GM21717 (cell line): Measurements from ENCODE around the gene UPK1B.
"Not testable (repeated sequence)": the region's sequence is repeated elsewhere in the genome, so short reads cannot be mapped to it uniquely, and the experiment has no call there.

Experiments used
- ATAC-seq: cut with Tn5 transposase; IDR thresholded peaks from one replicate; pipeline ENCODE4 v1.9.1; 2021; ENCODE audit warnings: mild to moderate bottlenecking, moderate library complexity; ENCODE audit not compliant: unreplicated experiment

The UPK1B gene

DNA sequence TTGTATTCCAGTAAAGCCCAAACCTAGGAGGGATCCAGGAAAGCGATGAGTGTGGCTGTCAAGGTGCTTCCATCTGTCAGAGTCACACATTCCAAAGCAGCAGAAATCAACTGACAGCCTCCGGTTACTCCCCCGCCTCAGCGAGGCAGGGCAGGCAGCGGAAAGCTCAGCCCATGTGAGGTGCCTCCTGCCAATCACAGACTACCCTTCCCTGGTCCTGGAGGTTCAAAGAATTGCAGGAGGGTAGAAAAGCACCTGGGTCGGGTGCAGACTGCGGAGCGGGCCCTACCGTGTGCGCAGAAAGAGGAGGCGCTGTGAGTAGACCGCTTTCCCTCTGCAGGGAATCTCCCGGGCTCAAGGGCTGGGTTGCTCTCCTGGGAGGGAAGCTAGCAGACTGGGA, at the start of gene UPK1B:
Gene UPK1B, plus strand, starts transcription at position 274 of the 400 bp plus-strand sequence. CDS start 13,144 bp downstream, outside the sequence.
- no peak for ATAC-seq

DNA sequence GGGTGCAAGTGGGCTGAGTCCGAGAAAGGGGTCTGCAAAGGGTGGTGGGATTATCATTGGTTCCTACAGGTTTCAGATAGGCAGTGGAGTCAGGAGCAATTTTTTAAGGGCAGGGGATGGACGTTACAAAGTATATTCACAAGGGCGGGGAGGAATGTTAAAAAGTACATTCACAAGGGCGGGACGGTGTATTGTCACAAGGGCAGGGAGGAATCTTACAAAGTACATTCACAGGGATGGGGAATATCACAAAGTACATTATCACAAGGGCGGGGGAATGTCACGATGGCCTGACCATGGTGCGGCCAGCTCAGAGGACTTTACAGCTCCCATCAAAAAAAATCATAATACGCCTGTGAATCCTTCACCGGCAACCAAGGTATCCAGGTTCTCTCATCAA, 48.1 kb upstream of the UPK1B start:
- no peak for ATAC-seq

- no peak for ATAC-seq
Measured at GRCh38 chr3:119125742-119126504, 47.5 kb upstream of the UPK1B start.

DNA sequence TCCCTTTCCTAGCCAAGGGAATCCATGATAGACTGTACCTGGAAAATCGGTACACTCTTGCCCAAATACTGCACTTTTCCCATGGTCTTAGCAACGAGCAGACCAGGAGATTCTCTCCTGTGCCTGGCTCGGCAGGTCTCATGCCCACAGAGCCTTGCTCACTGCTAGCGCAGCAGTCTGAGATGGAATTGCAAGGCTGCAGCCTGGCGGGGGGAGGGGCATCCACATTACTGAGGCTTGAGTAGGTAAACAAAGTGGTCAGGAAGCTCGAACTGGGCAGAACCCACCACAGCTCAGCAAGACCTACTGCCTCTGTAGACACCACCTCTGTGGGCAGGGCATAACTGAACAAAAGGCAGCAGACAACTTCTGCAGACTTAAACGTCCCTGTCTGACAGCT, 43.1 kb upstream of the UPK1B start:
- not testable (repeated sequence) for ATAC-seq

DNA sequence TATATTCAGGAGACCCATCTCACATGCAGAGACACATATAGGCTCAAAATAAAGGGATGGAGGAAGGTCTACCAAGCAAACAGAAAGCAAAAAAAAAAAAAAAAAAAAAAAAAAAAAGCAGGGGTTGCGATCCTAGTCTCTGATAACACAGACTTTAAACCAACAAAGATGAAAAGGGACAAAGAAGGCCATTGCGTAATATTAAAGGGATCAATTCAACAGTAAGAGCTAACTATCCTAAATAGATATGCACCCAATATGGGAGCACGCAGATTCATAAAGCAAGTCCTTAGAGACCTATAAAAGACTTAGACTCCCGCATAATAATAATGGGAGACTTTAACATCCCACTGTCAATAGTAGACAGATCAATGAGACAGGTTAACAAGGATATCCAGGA, 41.1 kb upstream of the UPK1B start:
- ATAC-seq: not testable (repeated sequence)

DNA sequence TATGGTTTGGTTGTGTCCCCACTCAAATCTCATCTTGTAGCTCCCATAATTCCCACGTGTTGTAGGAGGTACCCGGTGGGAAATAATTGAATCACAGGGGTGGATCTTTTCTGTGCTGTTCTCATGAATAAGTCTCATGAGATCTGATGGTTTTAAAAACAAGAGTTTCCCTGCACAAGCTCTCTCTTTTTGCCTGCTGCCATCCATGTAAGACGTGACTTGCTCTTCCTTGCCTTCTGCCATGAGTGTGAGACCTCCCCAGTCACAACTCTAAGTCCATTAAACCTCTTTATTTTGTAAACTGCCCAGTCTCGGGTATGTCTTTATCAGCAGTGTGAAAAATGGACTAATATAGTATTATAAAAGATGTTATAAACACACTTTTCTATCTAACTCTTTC, 34.0 kb upstream of the UPK1B start:
- ATAC-seq: not testable (repeated sequence)

- no peak for ATAC-seq
Measured at GRCh38 chr3:119140466-119140865, 32.9 kb upstream of the UPK1B start.

DNA sequence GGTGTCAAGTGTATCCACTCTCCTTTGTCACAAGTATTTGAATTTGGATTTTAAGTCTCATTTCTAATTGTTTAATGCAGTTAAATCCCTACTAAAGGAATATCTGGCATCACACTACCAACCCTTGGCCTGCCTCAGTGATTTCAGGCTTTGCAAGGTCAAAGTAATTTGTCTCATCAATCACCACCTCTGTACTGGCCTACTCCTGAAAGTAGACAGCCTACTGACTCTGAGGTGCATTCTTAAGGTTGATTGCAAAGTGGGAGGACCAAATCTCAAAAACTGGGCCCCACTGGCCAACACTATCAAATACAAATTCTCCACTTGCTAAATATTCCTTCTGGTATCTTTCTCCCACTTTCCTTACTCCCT, 28.3 kb upstream of the UPK1B start:
- peak; percentile 19 for ATAC-seq

GRCh38 chr3:119145500-119146167, 27.8 kb upstream of the UPK1B start, which contains the start of gene TEX55:
TSS of gene TEX55 (plus strand) at chr3:119146165. CDS start at chr3:119146190, 25 bp downstream.
- peak; percentile 84 for ATAC-seq

DNA sequence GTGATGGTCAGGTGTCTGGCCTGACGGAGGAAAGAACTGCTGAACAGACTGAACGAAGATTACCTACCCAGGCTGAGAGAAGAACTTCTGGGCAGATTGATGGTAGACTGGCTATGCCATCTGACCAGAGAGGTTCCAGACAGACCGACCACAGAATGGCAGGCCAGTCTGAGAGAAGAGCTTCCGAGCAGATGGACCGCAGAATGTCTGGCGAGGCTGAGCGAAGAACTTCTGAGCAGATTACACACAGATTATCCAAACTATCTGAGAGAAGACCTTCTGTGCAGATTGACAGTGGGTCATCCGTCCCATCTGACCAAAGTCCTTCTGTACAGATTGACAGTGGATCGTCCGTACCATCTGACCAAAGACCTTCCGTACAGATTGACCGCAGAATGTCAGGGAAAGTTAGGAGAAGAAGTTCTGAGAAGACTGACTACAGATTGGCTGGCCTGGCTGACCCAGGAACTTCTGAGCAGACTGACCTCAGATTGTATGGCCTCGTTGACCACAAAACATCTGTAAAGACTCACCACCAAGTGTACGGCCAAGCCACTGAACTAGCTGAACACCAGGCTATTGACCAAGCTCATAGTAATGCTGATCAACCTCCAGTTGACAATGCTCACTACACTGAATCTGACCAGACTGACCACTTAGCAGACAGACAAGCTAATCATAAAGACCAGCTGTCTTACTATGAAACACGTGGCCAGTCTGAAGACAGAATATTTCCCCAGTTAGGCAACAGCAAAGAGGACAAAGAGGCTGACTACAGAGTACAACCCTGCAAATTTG, 26.6 kb upstream of the UPK1B start:
- ATAC-seq: no peak

DNA sequence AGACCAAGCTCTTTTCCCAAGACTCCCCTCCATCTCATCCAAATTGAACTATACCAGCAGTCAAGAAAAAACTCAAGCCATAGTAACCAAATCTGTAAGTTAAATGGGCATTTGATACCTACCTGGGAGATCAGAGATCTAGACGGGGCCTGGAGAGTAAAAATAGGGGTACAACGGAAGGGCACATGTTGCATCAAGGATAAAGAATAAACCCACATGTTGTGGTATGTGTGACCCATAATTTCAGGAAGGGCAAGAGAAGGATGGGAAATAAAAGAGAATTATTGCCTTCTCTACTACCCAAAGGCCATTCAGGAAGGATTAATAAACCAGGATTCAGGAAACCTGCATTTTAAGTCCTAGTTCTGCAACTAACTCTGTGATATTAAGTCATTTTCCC, 25.9 kb upstream of the UPK1B start:
- no peak for ATAC-seq

DNA sequence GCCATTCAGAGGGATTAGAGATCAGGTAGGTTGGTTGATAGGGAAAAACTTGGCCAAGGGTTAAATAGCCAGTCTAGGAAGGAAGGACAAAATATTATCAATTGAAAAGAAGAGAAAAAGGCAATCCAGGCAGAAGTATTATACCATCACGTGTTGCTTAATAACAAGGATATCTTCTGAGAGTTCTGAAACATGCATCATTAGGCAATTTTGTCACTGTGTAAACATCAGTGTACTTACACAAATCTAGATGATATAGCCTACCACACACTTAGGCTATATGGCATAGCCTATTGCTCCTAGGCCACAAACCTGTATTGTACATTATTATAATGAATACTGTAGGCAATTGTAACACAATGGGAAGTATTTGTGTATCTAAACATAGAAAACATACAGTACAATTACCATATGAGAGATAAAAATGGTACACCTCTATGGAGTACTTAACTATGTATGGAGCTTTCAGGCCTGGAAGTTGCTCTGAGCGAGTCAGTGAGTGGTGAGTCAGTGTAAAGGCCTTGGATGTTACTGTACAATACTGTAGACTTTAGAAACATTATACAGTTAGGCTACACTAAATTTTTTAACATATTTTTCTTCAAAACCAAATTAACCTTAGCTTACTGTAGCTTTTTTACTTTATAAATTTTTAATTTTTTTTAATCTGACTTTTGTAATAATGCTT, 24.8 kb upstream of the UPK1B start:
- no peak for ATAC-seq

DNA sequence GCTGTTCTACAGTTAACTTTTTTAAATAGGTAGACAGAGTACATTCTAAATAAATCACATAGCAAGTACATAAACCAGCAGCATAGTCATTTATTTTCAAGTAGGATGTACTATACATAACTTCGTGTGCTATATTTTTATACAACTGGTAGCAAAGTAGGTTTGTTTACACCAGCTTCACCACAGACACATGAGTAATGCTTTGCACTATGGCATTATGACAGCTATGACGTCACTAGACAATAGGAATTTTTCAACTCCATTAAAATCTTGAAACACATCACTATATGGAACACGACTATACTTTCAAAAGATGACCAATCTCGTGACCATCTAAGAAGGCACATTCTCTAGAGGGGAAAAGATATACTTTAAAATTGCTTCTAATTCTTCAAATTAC, 23.9 kb upstream of the UPK1B start:
- no peak for ATAC-seq

DNA sequence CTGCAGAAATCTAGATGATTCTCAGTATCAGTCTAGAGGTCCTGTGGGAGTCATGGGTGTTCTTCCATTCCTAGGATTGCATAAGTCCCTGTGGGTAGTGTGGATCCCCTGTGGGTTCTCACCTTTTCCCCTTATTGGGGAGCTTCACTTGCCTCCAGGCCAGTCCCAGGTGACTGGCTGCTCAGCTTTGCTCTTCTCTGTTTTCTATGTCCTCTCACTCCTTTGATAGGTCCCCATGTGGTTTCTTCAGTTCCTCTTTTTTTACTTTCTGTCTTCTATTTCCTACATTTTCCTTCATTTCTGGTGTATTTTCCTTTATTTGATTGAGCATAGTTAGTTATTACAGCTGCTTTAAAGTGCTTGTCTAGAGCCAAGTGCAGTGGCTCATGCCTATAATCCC, 16.5 kb upstream of the UPK1B start:
- ATAC-seq: no peak

DNA sequence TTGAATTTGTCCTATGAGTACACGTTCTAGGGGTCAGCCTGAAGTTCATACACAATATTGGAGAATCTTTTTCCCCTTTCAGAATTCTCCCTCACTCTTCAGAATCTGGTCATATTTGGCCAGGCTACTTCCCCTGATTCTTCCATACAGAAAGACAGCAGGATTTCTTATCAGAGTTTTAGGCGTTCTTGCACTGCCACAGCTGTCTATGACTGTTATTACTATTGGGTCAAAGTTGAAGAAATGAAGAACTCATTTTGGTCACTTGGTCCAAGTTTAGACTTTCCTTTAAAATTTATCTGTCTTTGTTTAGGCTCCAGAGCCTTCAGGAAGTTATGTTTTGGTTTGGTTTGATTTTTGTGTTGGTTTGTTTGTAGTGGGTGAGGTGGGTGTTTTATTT, 15.4 kb upstream of the UPK1B start:
- ATAC-seq: no peak

- ATAC-seq: no peak
Measured at GRCh38 chr3:119160361-119160760, 13.0 kb upstream of the UPK1B start.

DNA sequence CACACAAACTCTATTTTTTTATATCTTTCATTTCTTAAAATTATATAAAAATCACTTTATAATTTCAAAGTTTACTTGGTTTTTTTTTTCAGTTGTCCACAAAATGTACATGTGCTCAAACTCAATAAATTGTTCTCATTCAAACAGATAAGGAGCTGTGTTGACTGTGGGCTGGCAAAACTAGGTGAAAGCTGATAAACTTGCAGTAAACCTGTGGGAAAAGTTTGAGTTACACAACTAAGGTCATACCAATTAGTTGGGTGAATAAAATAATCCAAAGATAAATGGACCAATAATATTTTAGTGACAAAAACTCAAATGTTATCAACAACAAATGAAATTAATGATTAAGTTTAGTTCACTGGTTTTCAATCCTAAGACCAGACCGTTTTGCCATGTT, 12.6 kb upstream of the UPK1B start:
- ATAC-seq: no peak

GRCh38 chr3:119161240-119161639, 12.2 kb upstream of the UPK1B start:
- ATAC-seq: no peak

GRCh38 chr3:119164745-119165144, 8.7 kb upstream of the UPK1B start:
- ATAC-seq: not testable (repeated sequence)

DNA sequence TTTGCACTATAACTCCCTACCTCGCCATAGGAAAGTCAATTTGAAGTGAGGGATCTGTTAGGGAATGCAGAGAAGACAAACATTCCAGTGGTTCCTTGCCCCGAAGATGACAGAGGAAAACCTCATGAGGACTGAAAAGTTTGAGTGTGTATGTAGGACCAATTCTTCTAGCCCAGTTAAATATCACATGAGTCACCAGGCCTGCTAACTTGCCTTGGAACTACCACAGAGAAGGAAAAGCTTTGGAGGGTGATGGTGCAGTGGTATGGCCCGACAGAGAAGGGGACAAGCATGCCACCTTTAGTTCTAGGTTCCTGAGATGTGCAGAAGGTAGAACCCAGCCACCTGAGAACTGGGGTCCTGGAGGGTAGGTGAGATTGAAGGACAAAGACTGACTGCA, 2.6 kb upstream of the UPK1B start:
- no peak for ATAC-seq
